GM21526 (cell line): ENCODE results near the gene EHMT1.

Experiments
- ATAC-seq: cut with Tn5 transposase; IDR thresholded peaks from one replicate; pipeline ENCODE4 v1.9.1; 2021; ENCODE audit warnings: moderate library complexity; ENCODE audit not compliant: unreplicated experiment, low FRiP score

Gene EHMT1

DNA sequence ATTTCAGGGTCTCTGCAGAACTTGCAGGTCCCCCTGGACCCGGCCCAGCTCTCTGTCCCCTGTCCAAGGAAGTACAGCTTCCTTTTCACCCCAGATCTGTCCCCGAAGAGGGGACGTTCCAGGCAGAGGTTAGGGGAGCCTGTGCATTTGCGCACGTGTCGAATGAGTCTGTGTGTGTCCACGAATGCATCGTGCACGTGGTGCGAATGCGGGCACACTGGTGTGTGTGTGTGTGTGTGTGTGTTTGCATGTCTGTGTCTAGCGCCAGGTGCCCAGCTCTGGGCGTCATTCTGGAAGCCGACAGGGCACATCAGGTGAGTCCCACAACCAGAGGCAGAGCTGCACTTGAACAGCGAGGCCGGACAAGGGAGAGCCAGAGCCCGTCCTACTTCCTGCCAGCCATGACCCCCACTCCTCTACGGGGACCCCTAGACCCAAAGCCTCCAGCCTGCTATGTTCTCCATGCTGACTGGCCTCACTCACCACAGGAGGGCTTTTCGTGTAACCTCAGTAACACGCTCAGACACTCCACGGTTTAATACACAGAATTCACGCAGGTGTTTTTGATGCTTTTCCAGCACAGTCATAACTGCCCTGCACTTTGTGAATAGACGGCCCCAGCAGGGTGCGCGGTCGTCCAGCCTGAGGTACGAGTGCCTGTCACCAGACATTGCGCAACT lies 217.5 kb downstream of the EHMT1 start:
- ATAC-seq: no peak

- no peak for ATAC-seq
Measured at GRCh38 chr9:137836831-137837241, 218.0 kb downstream of the EHMT1 start.

GRCh38 chr9:137837345-137838278 lies 218.8 kb downstream of the EHMT1 start:
- no peak for ATAC-seq

- ATAC-seq: no peak
Measured at GRCh38 chr9:137838576-137838975, 219.8 kb downstream of the EHMT1 start.

DNA sequence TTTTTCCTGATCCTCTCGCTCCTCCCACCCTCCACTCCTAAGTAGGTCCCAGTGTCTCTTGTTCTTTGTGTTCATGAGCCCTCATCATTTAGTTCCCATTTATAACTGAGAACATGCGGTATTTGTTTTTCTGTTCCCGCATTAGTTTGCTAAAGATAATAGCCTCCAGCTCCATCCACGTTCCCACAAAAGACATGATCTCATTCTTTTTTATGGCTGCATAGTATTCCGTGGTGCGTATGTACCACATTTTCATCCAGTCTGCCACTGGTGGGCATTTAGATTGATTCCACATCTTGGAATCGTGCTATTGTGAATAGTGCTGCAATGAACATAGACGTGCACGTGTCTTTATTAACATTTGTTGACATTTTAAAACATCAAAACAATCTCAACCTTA lies 224.6 kb downstream of the EHMT1 start:
- no peak for ATAC-seq

- ATAC-seq: no peak
Measured at GRCh38 chr9:137851516-137852267, 232.9 kb downstream of the EHMT1 start.

DNA sequence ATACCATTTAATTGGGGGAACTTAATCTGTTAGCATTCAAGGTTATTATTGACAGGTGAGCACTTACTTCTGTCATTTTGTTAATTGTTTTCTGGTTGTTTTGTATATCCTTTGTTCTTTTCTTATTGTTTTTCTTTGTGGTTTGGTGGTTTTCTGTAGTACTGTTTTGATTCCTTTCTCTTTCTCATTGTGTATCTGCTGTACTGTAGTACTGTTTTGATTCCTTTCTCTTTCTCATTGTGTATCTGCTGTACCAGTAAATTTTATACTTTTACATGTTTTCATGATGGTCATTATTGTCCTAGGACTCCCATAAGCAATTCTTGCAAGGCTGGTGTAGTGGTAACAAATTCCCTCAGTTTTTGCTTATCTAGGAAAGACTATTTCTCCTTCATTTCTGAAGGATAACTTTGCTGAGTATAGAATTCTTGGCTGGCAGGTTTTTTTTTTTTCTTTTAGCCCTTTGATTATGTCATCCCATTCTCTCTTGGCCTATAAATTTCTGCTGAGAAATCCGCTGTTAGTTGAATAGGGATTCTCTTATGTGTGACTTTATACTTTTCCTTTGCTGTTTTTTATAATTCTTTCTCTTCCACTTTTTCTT lies 234.7 kb downstream of the EHMT1 start:
- no peak for ATAC-seq

DNA sequence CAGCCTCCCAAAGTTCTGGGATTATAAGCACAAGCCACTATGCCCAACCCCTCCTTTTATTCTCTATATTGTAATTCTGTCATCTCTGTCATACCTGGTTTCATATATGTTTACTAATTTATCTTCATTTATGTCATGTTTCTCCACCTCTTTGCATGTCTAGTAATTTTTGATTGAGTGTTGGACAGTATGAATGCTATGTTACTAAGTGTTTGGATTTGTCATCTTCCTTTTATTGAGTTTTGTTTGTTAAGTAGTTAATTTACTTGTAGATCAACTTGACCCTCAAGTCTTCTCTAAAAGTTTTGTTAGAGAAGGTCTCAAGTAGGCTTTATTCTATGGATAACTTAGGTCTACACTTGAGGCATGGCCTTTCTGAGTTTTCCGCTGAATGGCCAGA lies 241.6 kb downstream of the EHMT1 start:
- no peak for ATAC-seq

- no peak for ATAC-seq
Measured at GRCh38 chr9:137865581-137866145, 246.9 kb downstream of the EHMT1 start.

DNA sequence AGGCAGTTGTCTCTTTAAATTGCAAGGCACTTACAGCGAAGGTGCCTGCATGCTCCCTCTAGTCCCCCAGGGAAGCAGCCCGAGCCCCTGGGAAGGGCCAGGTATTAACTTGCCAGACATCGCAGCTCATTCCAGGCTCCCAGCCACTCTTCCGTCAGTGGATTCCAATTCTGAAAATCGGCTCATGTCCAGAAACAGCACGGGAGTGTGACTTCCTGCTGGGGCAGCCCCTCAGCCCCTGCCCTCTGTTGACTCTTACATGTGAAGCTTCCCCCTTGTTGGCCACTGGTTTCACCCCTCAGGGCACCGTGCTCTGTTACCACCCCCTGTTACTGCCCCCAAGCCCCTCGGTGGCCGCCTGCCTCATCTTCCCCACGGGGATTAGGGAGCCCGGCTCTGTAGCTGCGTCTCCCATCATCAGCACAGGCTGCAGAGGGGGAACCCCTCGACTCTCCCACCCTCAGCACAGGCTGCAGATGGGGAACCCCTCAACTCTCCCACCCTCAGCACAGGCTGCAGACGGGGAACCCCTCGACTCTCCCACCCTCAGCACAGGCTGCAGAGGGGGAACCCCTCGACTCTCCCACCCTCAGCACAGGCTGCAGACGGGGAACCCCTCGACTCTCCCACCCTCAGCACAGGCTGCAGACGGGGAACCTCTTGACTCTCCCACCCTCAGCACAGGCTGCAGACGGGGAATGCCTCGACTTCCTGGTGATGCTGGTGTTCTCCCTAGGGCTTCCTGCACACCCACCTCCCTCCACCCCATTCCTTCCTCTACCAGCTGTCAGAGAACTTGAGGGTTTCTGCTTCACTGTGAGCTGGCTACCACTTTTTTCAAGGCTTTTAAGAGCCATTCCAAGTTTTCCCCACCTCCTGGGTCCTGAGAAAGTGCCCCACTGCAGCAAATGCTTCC lies 247.7 kb downstream of the EHMT1 start:
- ATAC-seq: no peak

DNA sequence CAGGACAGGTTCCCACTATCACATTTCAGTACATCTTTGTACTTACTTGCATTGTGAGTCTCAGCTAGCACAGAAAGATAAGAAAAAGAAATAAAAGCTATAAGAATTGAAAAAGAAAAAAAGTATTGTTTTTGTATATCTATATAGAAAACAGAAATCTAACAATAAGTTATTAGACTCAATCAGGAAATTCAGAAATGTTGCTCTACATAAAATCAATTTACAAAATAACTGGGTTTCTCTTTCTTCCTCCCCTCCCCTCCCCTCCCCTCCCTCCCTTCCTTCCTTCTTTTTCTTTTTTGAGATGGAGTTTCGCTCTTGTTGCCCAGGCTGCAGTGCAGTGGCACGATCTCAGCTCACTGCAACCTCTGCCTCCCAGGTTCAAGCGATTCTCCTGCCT lies 251.6 kb downstream of the EHMT1 start:
- ATAC-seq: no peak

DNA sequence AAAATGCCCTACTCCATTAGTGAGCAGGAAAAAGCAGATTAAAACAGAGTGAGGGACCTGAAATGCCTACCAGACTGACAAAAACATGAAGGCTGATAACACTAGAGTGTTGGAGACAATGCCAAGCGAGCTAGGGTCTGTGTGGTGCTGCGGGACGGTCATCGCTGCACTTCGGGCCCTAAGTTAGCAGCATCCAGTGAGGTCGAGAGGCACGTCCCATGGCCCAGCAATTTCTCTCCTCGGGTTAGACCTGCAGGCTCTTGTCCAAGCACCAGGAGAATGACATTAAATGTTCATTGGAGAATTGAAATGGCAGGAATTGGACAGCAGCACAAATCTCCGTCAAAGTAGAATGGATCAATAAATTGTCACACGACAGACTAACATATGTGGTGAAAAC lies 253.5 kb downstream of the EHMT1 start:
- ATAC-seq: no peak

DNA sequence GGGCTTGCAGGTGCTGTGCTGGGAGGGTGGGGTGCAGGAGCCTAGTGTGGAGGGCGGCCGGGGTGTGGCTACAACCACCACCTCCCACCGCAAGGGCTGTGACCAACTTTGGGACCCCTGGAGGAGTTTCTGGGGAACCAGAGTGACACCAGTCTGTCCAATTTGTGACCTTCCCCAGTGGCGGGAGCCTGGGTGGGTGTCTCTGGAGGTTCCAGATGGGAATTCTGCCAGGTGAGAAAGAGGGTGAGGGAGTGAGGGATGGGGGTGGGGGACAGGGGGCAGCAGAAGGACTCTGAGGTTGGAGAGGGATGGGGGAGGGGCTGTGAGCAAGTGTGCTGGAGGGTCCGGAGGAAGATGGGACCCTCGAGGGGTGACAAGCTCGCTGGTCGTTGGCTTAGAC lies 254.6 kb downstream of the EHMT1 start:
- no peak for ATAC-seq

DNA sequence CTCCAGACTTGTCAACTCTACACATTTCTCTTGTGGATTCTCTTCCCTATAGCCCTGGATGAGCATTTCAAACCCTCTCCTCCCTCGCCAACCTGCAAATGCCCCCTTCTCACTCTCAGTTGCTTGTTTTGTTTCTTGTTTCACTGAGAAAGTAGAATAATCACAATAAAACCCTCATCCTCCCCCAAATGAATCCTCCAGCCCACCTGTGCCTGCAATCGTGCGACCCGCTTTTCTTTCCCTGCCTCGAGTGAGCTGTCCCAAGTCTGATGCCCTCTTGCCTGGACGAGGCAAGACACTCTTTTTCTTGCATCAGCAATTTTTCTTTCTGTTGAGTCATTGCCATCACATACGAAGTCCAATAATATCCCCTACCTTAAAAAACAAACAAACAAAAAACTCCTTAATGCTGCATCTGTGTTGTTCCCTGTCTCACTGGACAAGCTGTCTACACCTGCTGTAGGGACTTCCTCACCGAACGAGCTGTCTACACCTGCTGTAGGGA lies 255.1 kb downstream of the EHMT1 start:
- ATAC-seq: no peak

GRCh38 chr9:137875354-137875753 lies 256.5 kb downstream of the EHMT1 start:
- ATAC-seq: no peak

DNA sequence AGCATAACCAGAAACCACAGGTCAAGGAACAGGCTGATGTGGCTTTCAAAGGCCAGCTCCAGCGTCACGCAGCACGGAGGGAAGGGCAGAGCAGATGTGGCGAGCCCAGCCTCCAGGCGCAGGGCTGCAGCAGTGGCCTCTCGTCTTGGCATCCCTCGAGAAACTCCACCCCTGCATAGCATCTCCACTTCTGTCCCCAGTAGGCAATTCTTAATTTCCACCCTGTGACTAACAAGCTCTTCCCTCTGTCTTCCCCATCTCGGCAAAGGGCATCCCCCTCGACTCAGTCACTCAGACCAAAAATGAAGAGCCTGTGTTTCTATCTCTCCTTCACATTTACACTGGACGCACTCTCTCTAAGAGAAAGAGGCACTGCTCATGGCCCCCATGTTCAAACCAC lies 257.0 kb downstream of the EHMT1 start:
- ATAC-seq: no peak

GRCh38 chr9:137876269-137876668 lies 257.5 kb downstream of the EHMT1 start:
- ATAC-seq: no peak

- no peak for ATAC-seq
Measured at GRCh38 chr9:137876781-137877386, 258.1 kb downstream of the EHMT1 start.
